Neuronal stem cell (in vitro differentiated cells): Measurements from ENCODE around the gene ARHGEF12.

Source experiments
- DNase-seq: peaks from one replicate; pipeline ENCODE4 v3.0.0-alpha.2; 2013; ENCODE audit warnings: low spot score
- H2AFZ ChIP-seq: one replicate; pipeline ENCODE4 v1.6.1; 2013; ENCODE audit warnings: mild to moderate bottlenecking, low read length, inconsistent platforms
- H2AK5ac ChIP-seq: 2 replicates; pipeline ENCODE4 v1.6.1; 2013; ENCODE audit warnings: low read depth, mild to moderate bottlenecking, inconsistent platforms, low read length, moderate library complexity, mixed read lengths
- H2BK120ac ChIP-seq: 2 replicates; pipeline ENCODE4 v1.6.1; 2013; ENCODE audit warnings: low read depth, mild to moderate bottlenecking, inconsistent platforms, low read length, moderate library complexity, mixed read lengths
- H2BK12ac ChIP-seq: one replicate; pipeline ENCODE4 v1.6.1; 2013; ENCODE audit warnings: low read length, inconsistent platforms
- H2BK15ac ChIP-seq: 2 replicates; pipeline ENCODE4 v1.6.1; 2013; ENCODE audit warnings: mild to moderate bottlenecking, low read length, inconsistent platforms, mixed read lengths
- H2BK5ac ChIP-seq: one replicate; pipeline ENCODE4 v1.6.1; 2013; ENCODE audit warnings: inconsistent platforms, mild to moderate bottlenecking, low read length, moderate library complexity
- H3K14ac ChIP-seq: one replicate; pipeline ENCODE4 v1.6.1; 2013; ENCODE audit warnings: low read length, inconsistent platforms
- H3K18ac ChIP-seq: 2 replicates; pipeline ENCODE4 v1.6.1; 2013; ENCODE audit warnings: low read length, inconsistent platforms
- H3K23ac ChIP-seq: 2 replicates; pipeline ENCODE4 v1.6.1; 2013; ENCODE audit warnings: low read depth, mild to moderate bottlenecking, mixed read lengths, low read length, inconsistent platforms; ENCODE audit not compliant: poor library complexity
- H3K27ac ChIP-seq: replicated peaks from 3 replicates; pipeline ENCODE4 v1.5.1; 2013; ENCODE audit warnings: low read length, inconsistent platforms
- H3K27me3 ChIP-seq, 3 experiments: 2 replicates each; pipeline ENCODE4 v1.6.1; 2013; ENCODE audit warnings: low read length in 3 of 3, mild to moderate bottlenecking in 2 of 3, inconsistent platforms in 1 of 3, low read depth in 1 of 3, mixed read lengths in 1 of 3, moderate library complexity in 1 of 3; ENCODE audit not compliant: control insufficient read depth in 3 of 3, insufficient read depth in 3 of 3
- H3K36me3 ChIP-seq, 2 donors: replicated peaks in 1 of 2; 2 replicates each; pipeline ENCODE4 v1.6.1; 2013; ENCODE audit warnings: low read length in 2 of 2; ENCODE audit not compliant: control insufficient read depth in 2 of 2, insufficient read depth in 2 of 2
- H3K4ac ChIP-seq: 2 replicates; pipeline ENCODE4 v1.6.1; 2013; ENCODE audit warnings: inconsistent platforms, mild to moderate bottlenecking, low read length, moderate library complexity
- H3K4me1 ChIP-seq, 2 donors: 1 replicate in 1 of 2; 2 replicates in 1 of 2; pipeline ENCODE4 v1.6.1; 2013; ENCODE audit warnings: low read length in 2 of 2, low read depth in 1 of 2; ENCODE audit not compliant: control insufficient read depth in 2 of 2, insufficient read depth in 1 of 2
- H3K4me2 ChIP-seq: one replicate; pipeline ENCODE4 v1.6.1; 2013; ENCODE audit warnings: mild to moderate bottlenecking, low read length, inconsistent platforms; ENCODE audit not compliant: insufficient read depth, poor library complexity, severe bottlenecking
- H3K4me3 ChIP-seq, 2 donors: 2 replicates each; pipeline ENCODE4 v1.5.1; 2013; ENCODE audit warnings: low read length in 2 of 2, mild to moderate bottlenecking in 2 of 2, inconsistent platforms in 1 of 2, moderate library complexity in 1 of 2
- H3K79me1 ChIP-seq: one replicate; pipeline ENCODE4 v1.6.1; 2013; ENCODE audit warnings: low read depth, mild to moderate bottlenecking, inconsistent platforms, low read length, moderate library complexity
- H3K9ac ChIP-seq: one replicate; pipeline ENCODE4 v1.6.1; 2013; ENCODE audit warnings: mild to moderate bottlenecking, low read depth, low read length, inconsistent platforms; ENCODE audit not compliant: poor library complexity
- H3K9me3 ChIP-seq, 2 donors: replicated peaks in 1 of 2; 2 replicates each; pipeline versions ENCODE3 to v1.6.1; 2013; ENCODE audit warnings: low read length in 2 of 2, mild to moderate bottlenecking in 2 of 2, inconsistent platforms in 1 of 2, low read depth in 1 of 2, mixed read lengths in 1 of 2, moderate library complexity in 1 of 2; ENCODE audit not compliant: control insufficient read depth in 2 of 2, insufficient read depth in 1 of 2
- H4K8ac ChIP-seq: one replicate; pipeline ENCODE4 v1.6.1; 2013; ENCODE audit warnings: low read depth, mild to moderate bottlenecking, inconsistent platforms, low read length, moderate library complexity
- H4K91ac ChIP-seq: one replicate; pipeline ENCODE4 v1.6.1; 2013; ENCODE audit warnings: low read length, low read depth, mild to moderate bottlenecking, inconsistent platforms; ENCODE audit not compliant: poor library complexity
- WGBS, 2 donors: extraction: QIAGEN DNeasy Blood & Tissue Kit; methylation state at CpG; one replicate each; pipeline ENCODE4 v1.1.7; 2013; ENCODE audit warnings: missing lambda C conversion rate in 2 of 2, mixed read lengths in 1 of 2; ENCODE audit not compliant: insufficient read length in 2 of 2, insufficient replicate concordance in 1 of 2; ENCODE audit errors: extremely low coverage in 2 of 2; 5-methylcytosine and 5-hydroxymethylcytosine counted together

The ARHGEF12 gene

GRCh38 chr11:120335556-120335907, 681 bp upstream of the ARHGEF12 start:
- Histone ChIP-seq H3K4me3 (peak overlapping the region; percentile 88 to 91), H2BK12ac (no peak overlapping the region), H4K8ac (no peak overlapping the region), H3K9ac (peak overlapping the region; percentile 50), H3K27me3 (no peaks in the 10 kb centered on the region), H2AFZ (peak overlapping the region; percentile 98), H3K23ac (peak overlapping the region; percentile 36), H3K79me1 (no peaks in the 10 kb centered on the region), H3K4ac (no peak overlapping the region), H3K18ac (peak overlapping the region; percentile 86), H2AK5ac (no peak overlapping the region), H3K9me3 (no peaks in the 10 kb centered on the region), H4K91ac (no peak overlapping the region), H2BK5ac (no peak overlapping the region), H2BK120ac (no peak overlapping the region), H3K27ac (peak overlapping the region; percentile 64), H3K36me3 (peaks cover 2 to 18% of the 10 kb centered on the region in 2 donors), H3K14ac (no peak overlapping the region), H2BK15ac (no peak overlapping the region), H3K4me1 (peaks cover 8 to 13% of the 10 kb centered on the region in 2 donors), H3K4me2 (peak overlapping the region; percentile 65)
- no CpG with 5 or more reads among the region's 19 CpGs for WGBS, 2 donors
- DNase-seq, result no peak

GRCh38 chr11:120336641-120337354, 585 bp downstream of the ARHGEF12 start:
- Histone ChIP-seq H3K79me1 (no peaks in the 10 kb centered on the region), H2BK12ac (peak overlapping the region; percentile 52), H4K8ac (no peak overlapping the region), H3K4me2 (peak overlapping the region; percentile 85), H2BK120ac (no peak overlapping the region), H3K9me3 (no peaks in the 10 kb centered on the region), H3K27me3 (no peaks in the 10 kb centered on the region), H3K18ac (peak overlapping the region; percentile 96), H3K14ac (no peak overlapping the region), H2AFZ (peak overlapping the region; percentile 98), H4K91ac (no peak overlapping the region), H3K23ac (peak overlapping the region; percentile 71), H3K36me3 (peaks cover 0 to 6% of the 10 kb centered on the region in 2 donors), H2BK5ac (peak overlapping the region; percentile 79), H3K4me1 (peaks cover 8 to 13% of the 10 kb centered on the region in 2 donors), H2BK15ac (no peak overlapping the region), H2AK5ac (no peak overlapping the region), H3K4me3 (peak overlapping the region; percentile 88 to 91), H3K9ac (peak overlapping the region; percentile 82), H3K4ac (no peak overlapping the region), H3K27ac (peak overlapping the region; percentile 86)
- peak; percentile 23 for DNase-seq
- WGBS, 2 donors, result no CpG with 5 or more reads among the region's 56 CpGs

GRCh38 chr11:120337355-120338106, 1.3 kb downstream of the ARHGEF12 start:
- no peak overlapping the region for H3K14ac ChIP-seq
- no peak overlapping the region for H2BK12ac ChIP-seq
- no peak overlapping the region for H3K27ac ChIP-seq
- H3K9me3 ChIP-seq, result peaks cover 0 to 6% of the 10 kb centered on the region in 2 donors
- H3K4me3 ChIP-seq, result peak overlapping the region; percentile 88 to 91
- no peak overlapping the region for H2BK5ac ChIP-seq
- no peak overlapping the region for H4K8ac ChIP-seq
- peak overlapping the region; percentile 81 for H3K9ac ChIP-seq
- H2AFZ ChIP-seq, result no peak overlapping the region
- no peak overlapping the region for H2BK120ac ChIP-seq
- H3K4me2 ChIP-seq, result peak overlapping the region; percentile 85
- DNase-seq, result no peak
- no peak overlapping the region for H2AK5ac ChIP-seq
- no peaks in the 10 kb centered on the region for H3K27me3 ChIP-seq
- no peak overlapping the region for H3K23ac ChIP-seq
- H3K36me3 ChIP-seq, result no peaks in the 10 kb centered on the region
- H4K91ac ChIP-seq, result no peak overlapping the region
- no CpG with 5 or more reads among the region's 18 CpGs for WGBS, 2 donors
- peak overlapping the region; percentile 21 for H3K18ac ChIP-seq
- no peaks in the 10 kb centered on the region for H3K79me1 ChIP-seq
- H3K4me1 ChIP-seq, result peaks cover 8 to 13% of the 10 kb centered on the region in 2 donors
- no peak overlapping the region for H3K4ac ChIP-seq
- H2BK15ac ChIP-seq, result no peak overlapping the region
